Heart right ventricle (tissue), 16 donors: Measurements from ENCODE around the gene PCSK5. TPM values are rescaled to one million over a fixed set of nuclear protein-coding genes. Genes with fewer than 3 reads are reported as not detected.

Source experiments
- ATAC-seq, 8 donors: fragments of 200-7000 bp; cut with Tn5 transposase; one replicate each; pipeline ENCODE4 v1.9.1; 2020; ENCODE audit warnings: mild to moderate bottlenecking in 8 of 8, moderate library complexity in 8 of 8, moderate number of reproducible peaks in 1 of 8
- DNase-seq, 2 donors: peaks; one replicate each; pipeline ENCODE4 v3.0.0-alpha.2; 2020
- H3K27ac ChIP-seq, 10 donors: fragments of 200-600 bp; sonication (generic) in 2 of 10; one replicate each; pipeline versions ENCODE4 v1.5.0 to v1.8.0; 2020 to 2022; ENCODE audit warnings: mild to moderate bottlenecking in 3 of 10
- H3K27me3 ChIP-seq, 7 donors: fragments of 200-600 bp; one replicate each; pipeline ENCODE4 v1.8.0; 2021 to 2022; ENCODE audit warnings: mild to moderate bottlenecking in 2 of 7
- H3K36me3 ChIP-seq, 9 donors: fragments of 200-600 bp; sonication (generic) in 1 of 9; one replicate each; pipeline versions ENCODE4 v1.5.0 to v1.8.0; 2020 to 2022; ENCODE audit warnings: mild to moderate bottlenecking in 2 of 9
- H3K4me1 ChIP-seq, 9 donors: fragments of 200-600 bp; sonication (generic) in 1 of 9; one replicate each; pipeline versions ENCODE4 v1.5.0 to v1.8.0; 2020 to 2022; ENCODE audit warnings: mild to moderate bottlenecking in 4 of 9
- H3K4me3 ChIP-seq, 10 donors: fragments of 200-600 bp; sonication (generic) in 2 of 10; one replicate each; pipeline versions ENCODE4 v1.5.0 to v1.8.0; 2020 to 2022; ENCODE audit warnings: mild to moderate bottlenecking in 7 of 10, moderate library complexity in 2 of 10
- H3K9me3 ChIP-seq, 11 donors: fragments of 200-600 bp in 10 of 11; sonication (generic) in 2 of 11; one replicate each; pipeline versions ENCODE4 v1.5.0 to v1.8.0; 2013 to 2022; ENCODE audit warnings: mild to moderate bottlenecking in 2 of 11, control low read depth in 1 of 11, moderate library complexity in 1 of 11
- WGBS, 2 donors: extraction: QIAGEN DNeasy Blood & Tissue Kit; methylation state at CpG; one replicate each; pipeline ENCODE4 v1.1.7; 2013; ENCODE audit warnings: inconsistent platforms in 1 of 2; 5-methylcytosine and 5-hydroxymethylcytosine counted together
- intact Hi-C, 10 donors: fragments of 100-400 bp; cut with DNase I; formaldehyde crosslinking; loops; one replicate each; pipeline versions ENCODE4 v1.11.1 to v1.14.2; 2022
- polyA plus RNA-seq, 2 donors: library from polyadenylated mRNA; stranded (reverse); fragments of 200-250 nt; gene quantifications; one replicate each; pipeline ENCODE4 v1.2.3, GENCODE V29; 2013
- total RNA-seq, 10 donors: library from RNA; stranded (reverse); fragmentation: NEBNext Ultra II Directional in 3 of 10; extraction: Animal tissue kit (Norgen Biotek cat#: 25700) in 3 of 10; gene quantifications; one replicate each; pipeline versions ENCODE4 v1.2.1 to v1.2.4, GENCODE V29; 2021 to 2023
- TF ChIP-seq, protein P1 (sequence below), 9 donors: fragments of 200-600 bp; sonication (generic) in 2 of 9; IDR thresholded peaks; one replicate each; pipeline versions ENCODE4 v1.5.0 to v1.8.0; 2021 to 2022; ENCODE audit warnings: antibody characterized with exemption in 9 of 9, mild to moderate bottlenecking in 5 of 9, moderate library complexity in 1 of 9
- donor health status: Arrhythmogenic right ventricular cardiomyopathy.
- donor health status: ischemic (EF 13 %, LVEDD 7.1; RV severe dilation, severe dysfunction).
- donor health status: healthy with polysubstance abuse.
- donor health status: DM: no; HTN: yes; CAD: no.
- donor health status: DM: no; HTN: no; CAD: no.
- donor health status: ischemic (EF 25% LVEDD 6.9; RV normal size, moderate dysfunction).
- donor health status: ischemic (EF 25% LVEDD 5.7; RV mildly dilated, moderate dysfunction).
- donor health status: healthy.
- donor health status: DM: yes; HTN: yes; CAD: no.
- donor health status: Ischemic cardiomyopathy.
- donor health status: ischemic (EF 35%, LVEDD 5.7; RV mildly dilated, moderate dysfunction).
- donor health status: nonischemic (EF 11% LVEDD 7.7; RV severe dilation, severe dysfunction).
- donor health status: DM: yes; HTN: yes; CAD: no.
- donor health status: PGD.
- donor health status: ischemic (EF 29% LVEDD 5.4; RV normal size, mild dysfunction).
- donor health status: nonischemic (EF 23%, LVEDD 6.1; RV moderate dilation, normal function).

The PCSK5 gene
- total and polyA plus RNA-seq, 12 donors = 1.8 to 8.3 (median 5.7) TPM

DNA sequence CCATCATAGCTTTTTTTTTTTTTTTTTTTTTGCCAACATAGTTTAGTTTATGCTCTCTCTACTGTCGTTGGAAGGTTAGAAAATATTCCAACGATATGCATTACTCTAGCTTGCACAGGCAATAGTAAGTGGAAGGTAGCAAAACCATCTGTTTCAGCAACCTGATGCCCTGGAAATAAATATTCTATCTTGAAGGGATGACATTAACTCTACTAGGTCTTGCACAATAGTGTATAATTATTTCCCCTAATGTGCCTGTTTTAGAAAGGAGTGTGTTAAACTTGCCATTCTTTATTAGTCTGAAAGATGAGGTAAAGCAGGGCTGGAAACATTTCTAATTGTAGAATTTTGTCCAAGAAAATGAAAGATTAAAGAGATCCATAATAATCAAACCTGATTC lies 111.0 kb downstream of the PCSK5 start:
- WGBS, 2 donors = 91 to 93% methylated on average over 2 of the region's 2 CpGs
- DNase-seq = no peak
- Histone ChIP-seq H3K36me3 (no peaks in the 10 kb centered on the region), H3K4me1 (peaks cover 0 to 18% (median 0%) of the 10 kb centered on the region in 9 donors), H3K27ac (no peak overlapping the region), H3K9me3 (no peaks in the 10 kb centered on the region), H3K4me3 (no peak overlapping the region), H3K27me3 (no peaks in the 10 kb centered on the region)
- intact Hi-C loops = no loop called here
- TF ChIP-seq, protein P1, sequence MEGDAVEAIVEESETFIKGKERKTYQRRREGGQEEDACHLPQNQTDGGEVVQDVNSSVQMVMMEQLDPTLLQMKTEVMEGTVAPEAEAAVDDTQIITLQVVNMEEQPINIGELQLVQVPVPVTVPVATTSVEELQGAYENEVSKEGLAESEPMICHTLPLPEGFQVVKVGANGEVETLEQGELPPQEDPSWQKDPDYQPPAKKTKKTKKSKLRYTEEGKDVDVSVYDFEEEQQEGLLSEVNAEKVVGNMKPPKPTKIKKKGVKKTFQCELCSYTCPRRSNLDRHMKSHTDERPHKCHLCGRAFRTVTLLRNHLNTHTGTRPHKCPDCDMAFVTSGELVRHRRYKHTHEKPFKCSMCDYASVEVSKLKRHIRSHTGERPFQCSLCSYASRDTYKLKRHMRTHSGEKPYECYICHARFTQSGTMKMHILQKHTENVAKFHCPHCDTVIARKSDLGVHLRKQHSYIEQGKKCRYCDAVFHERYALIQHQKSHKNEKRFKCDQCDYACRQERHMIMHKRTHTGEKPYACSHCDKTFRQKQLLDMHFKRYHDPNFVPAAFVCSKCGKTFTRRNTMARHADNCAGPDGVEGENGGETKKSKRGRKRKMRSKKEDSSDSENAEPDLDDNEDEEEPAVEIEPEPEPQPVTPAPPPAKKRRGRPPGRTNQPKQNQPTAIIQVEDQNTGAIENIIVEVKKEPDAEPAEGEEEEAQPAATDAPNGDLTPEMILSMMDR (IDR thresholded peaks at IDR 0.05) = no peak
- no peak for ATAC-seq

DNA sequence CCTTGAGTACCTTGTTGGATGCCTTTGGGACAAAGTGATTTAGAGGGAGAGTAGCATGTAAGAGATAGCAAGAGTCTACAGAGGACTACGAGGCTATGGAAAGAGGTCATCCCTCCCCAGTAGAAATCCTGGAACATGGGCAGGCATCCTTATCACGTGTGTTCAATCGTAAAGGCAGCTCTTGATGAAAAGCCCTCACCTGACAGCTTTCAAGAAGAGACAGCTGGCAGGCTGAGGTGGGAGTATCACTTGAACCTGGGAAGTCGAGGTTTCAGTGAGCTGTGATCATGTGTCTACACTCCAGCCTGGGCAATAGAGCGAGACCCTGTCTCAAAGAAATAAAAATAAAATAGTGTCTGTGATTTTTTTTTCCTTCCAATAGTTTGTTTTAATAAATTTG lies 112.6 kb downstream of the PCSK5 start:
- H3K4me3 ChIP-seq = no peak overlapping the region
- TF ChIP-seq, protein P1 (IDR thresholded peaks at IDR 0.05) = no peak
- WGBS, 2 donors = 60 to 63% methylated on average over 5 of the region's 5 CpGs
- no peaks in the 10 kb centered on the region for H3K9me3 ChIP-seq
- intact Hi-C loops = no loop called here
- no peak overlapping the region for H3K27ac ChIP-seq
- no peaks in the 10 kb centered on the region for H3K27me3 ChIP-seq
- ATAC-seq (no peak), DNase-seq (no peak)
- H3K4me1 ChIP-seq = peaks cover 0 to 6% (median 0%) of the 10 kb centered on the region in 9 donors
- H3K36me3 ChIP-seq = no peaks in the 10 kb centered on the region

DNA sequence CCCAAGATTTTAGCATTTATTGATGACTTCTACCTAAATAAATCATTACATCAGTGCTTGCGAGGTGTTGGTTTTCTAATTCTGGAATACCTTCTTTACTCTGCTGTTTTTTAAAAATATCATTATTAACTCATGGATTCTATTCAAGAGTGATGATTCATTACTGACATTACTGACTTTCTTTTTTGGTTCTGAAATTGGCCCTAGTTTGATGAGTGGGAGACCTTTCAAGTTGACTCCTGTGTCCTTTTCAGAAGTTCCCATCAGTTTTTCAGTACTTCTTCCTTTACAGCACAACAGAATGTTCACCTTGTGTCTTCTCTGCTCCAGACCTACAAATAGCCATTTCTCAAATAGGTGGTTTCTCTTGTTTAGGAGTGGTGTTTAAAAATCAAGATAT lies 114.1 kb downstream of the PCSK5 start:
- no peak overlapping the region for H3K27ac ChIP-seq
- no peaks in the 10 kb centered on the region for H3K27me3 ChIP-seq
- TF ChIP-seq, protein P1 (IDR thresholded peaks at IDR 0.05) = no peak
- intact Hi-C loops = no loop called here
- DNase-seq = no peak
- H3K4me3 ChIP-seq = no peak overlapping the region
- 96 to 97% methylated on average over 1 of the region's 1 CpG for WGBS, 2 donors
- no peak for ATAC-seq
- H3K4me1 ChIP-seq = peaks cover 0 to 6% (median 0%) of the 10 kb centered on the region in 9 donors
- H3K9me3 ChIP-seq = no peaks in the 10 kb centered on the region
- H3K36me3 ChIP-seq = no peaks in the 10 kb centered on the region

DNA sequence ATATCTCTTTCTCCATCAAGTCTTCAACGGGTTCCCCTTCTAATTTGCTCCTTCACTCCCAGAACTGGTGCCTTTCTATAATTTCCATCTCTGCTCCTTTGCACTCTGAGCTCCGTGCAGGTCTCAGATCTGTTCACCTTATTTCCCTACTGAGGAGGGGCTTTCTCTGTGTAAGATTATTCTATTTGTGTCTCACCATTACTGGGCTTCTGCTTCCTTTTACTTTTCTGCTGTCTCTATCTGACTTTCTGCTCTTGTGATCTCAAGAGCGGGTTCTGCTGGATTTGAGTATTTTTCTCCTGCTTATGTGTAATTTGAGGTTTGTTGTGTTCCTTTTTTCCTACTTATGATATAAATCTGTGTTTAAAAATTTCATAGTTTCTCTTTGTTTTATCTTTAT lies 117.5 kb downstream of the PCSK5 start:
- no peak overlapping the region for H3K4me3 ChIP-seq
- H3K4me1 ChIP-seq = peaks cover 0 to 6% (median 0%) of the 10 kb centered on the region in 9 donors
- DNase-seq (no peak), ATAC-seq (no peak)
- no peak overlapping the region for H3K27ac ChIP-seq
- no peaks in the 10 kb centered on the region for H3K9me3 ChIP-seq
- TF ChIP-seq, protein P1 (IDR thresholded peaks at IDR 0.05) = no peak
- H3K27me3 ChIP-seq = no peaks in the 10 kb centered on the region
- intact Hi-C loops = no loop called here
- 75 to 79% methylated on average over 3 of the region's 3 CpGs for WGBS, 2 donors
- H3K36me3 ChIP-seq = no peaks in the 10 kb centered on the region
